Parathyroid adenoma (tissue), 2 donors: ENCODE measurements around the gene CASP6.
A peak's percentile ranks its signal among the peaks of the same experiment; 100 is the strongest.

Experiments used
- H2AFZ ChIP-seq: fragments of 300-600 bp; sonication (generic); one replicate; pipeline ENCODE4 v1.7.0; 2017; ENCODE audit warnings: antibody characterized with exemption, mild to moderate bottlenecking
- H3K27ac ChIP-seq: fragments of 300-600 bp; sonication (generic); one replicate; pipeline ENCODE4 v1.7.0; 2017
- H3K27me3 ChIP-seq: fragments of 300-600 bp; sonication (generic); one replicate; pipeline ENCODE4 v1.7.0; 2017; ENCODE audit warnings: low read length; ENCODE audit not compliant: control insufficient read depth, insufficient read depth
- H3K36me3 ChIP-seq: fragments of 300-600 bp; sonication (generic); one replicate; pipeline ENCODE4 v1.7.0; 2017; ENCODE audit warnings: low read length; ENCODE audit not compliant: control insufficient read depth, insufficient read depth
- H3K4me1 ChIP-seq: fragments of 300-600 bp; sonication (generic); one replicate; pipeline ENCODE4 v1.7.0; 2017; ENCODE audit warnings: control low read depth
- H3K4me2 ChIP-seq: fragments of 300-600 bp; sonication (generic); one replicate; pipeline ENCODE4 v1.7.0; 2017; ENCODE audit warnings: low read length
- H3K4me3 ChIP-seq: fragments of 300-600 bp; sonication (generic); one replicate; pipeline ENCODE4 v1.7.0; 2017; ENCODE audit warnings: low read depth, low read length
- H3K79me2 ChIP-seq: fragments of 300-600 bp; sonication (generic); one replicate; pipeline ENCODE4 v1.7.0; 2017; ENCODE audit warnings: control low read depth
- H3K9ac ChIP-seq: fragments of 300-600 bp; sonication (generic); one replicate; pipeline ENCODE4 v1.7.0; 2017; ENCODE audit warnings: mild to moderate bottlenecking
- H3K9me3 ChIP-seq: fragments of 300-600 bp; sonication (generic); one replicate; pipeline ENCODE4 v1.7.0; 2017; ENCODE audit warnings: low read length; ENCODE audit not compliant: control insufficient read depth
- CTCF ChIP-seq: fragments of 300-600 bp; sonication (generic); IDR thresholded peaks from one replicate; pipeline ENCODE4 v1.7.0; 2017; ENCODE audit warnings: antibody characterized with exemption, mild to moderate bottlenecking
- donor health status: primary hyperparathyroidism.

Gene CASP6

GRCh38 chr4:109729718-109730618 lies 26.7 kb upstream of the CASP6 start, which contains the start of gene PLA2G12A:
PLA2G12A (minus strand) TSS chr4:109730070; CDS start chr4:109729809, 261 bp downstream.
- H3K4me2 ChIP-seq = peak within 1 kb of the TSS; percentile 90
- peak within 1 kb of the TSS; percentile 65 for H3K4me3 ChIP-seq
- peak within 1 kb of the TSS; percentile 92 for H3K27ac ChIP-seq
- peak within 1 kb of the TSS; percentile 98 for H2AFZ ChIP-seq
- H3K9ac ChIP-seq = peak within 1 kb of the TSS; percentile 5
- H3K36me3 ChIP-seq = no peaks in the 10 kb centered on the region
- no peaks in the 10 kb centered on the region for H3K27me3 ChIP-seq
- no peaks in the 10 kb centered on the region for H3K9me3 ChIP-seq
- no peaks in the 10 kb centered on the region for H3K79me2 ChIP-seq
- TF ChIP-seq CTCF = no peak
- no peaks in the 10 kb centered on the region for H3K4me1 ChIP-seq

- H3K4me2 ChIP-seq = peak overlapping the region; percentile 90
- peak overlapping the region; percentile 65 for H3K4me3 ChIP-seq
- H3K27me3 ChIP-seq = no peaks in the 10 kb centered on the region
- no peaks in the 10 kb centered on the region for H3K9me3 ChIP-seq
- H3K4me1 ChIP-seq = no peaks in the 10 kb centered on the region
- TF ChIP-seq CTCF = no peak
- peak overlapping the region; percentile 5 for H3K9ac ChIP-seq
- no peaks in the 10 kb centered on the region for H3K79me2 ChIP-seq
- H3K27ac ChIP-seq = peak overlapping the region; percentile 88
- no peaks in the 10 kb centered on the region for H3K36me3 ChIP-seq
- peak overlapping the region; percentile 67 for H2AFZ ChIP-seq
Measured at GRCh38 chr4:109729117-109729717, 26.0 kb upstream of the CASP6 start.

DNA sequence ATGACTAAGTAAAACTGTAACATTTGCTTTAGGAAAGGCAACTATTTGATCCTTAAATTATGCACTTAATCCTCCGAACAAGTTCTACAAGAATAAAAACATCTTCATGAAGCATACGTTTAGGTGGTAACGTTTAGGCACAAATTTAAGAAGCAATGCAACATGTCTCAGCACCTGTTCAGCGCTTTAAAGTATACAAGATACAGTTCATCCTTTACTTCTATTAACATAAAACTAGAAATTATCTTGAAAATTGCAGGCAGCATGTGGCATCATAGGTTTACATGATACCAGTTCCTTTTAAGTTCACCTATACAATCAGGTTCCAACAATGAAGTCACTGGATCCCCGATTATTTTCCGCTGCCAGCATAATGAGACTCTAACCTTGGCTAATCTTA lies 25.1 kb upstream of the CASP6 start:
- no peaks in the 10 kb centered on the region for H3K9me3 ChIP-seq
- H3K27ac ChIP-seq = no peak overlapping the region
- no peak for TF ChIP-seq CTCF
- H3K27me3 ChIP-seq = no peaks in the 10 kb centered on the region
- peak overlapping the region; percentile 90 for H3K4me2 ChIP-seq
- no peaks in the 10 kb centered on the region for H3K4me1 ChIP-seq
- no peaks in the 10 kb centered on the region for H3K36me3 ChIP-seq
- H3K9ac ChIP-seq = no peak overlapping the region
- H3K4me3 ChIP-seq = peak overlapping the region; percentile 65
- H3K79me2 ChIP-seq = peaks cover 3% of the 10 kb centered on the region
- no peak overlapping the region for H2AFZ ChIP-seq

DNA sequence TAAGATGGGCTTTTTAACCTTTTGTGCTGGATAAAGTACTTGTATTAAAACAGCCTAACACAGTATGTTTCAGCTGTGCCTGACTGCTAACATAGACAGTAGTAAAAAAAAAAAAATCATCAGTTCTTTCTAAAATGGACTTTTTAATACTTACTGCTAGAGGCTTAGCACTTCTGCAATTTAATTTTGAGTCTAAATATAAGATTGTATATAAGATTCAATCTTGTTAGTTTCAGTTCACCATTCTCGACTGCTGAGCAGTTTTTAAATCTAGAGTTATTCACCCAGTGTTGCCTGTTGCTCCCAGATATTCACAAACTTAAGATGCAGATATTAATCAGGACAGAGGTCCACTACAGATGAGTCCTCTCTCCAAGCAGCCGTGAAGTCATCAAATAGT lies 19.9 kb upstream of the CASP6 start:
- Histone ChIP-seq H3K36me3 (no peaks in the 10 kb centered on the region), H3K9me3 (no peaks in the 10 kb centered on the region), H3K27ac (no peak overlapping the region), H3K4me3 (no peak overlapping the region), H3K79me2 (peaks cover 16% of the 10 kb centered on the region), H3K27me3 (no peaks in the 10 kb centered on the region), H3K9ac (no peak overlapping the region), H2AFZ (no peak overlapping the region), H3K4me2 (no peak overlapping the region), H3K4me1 (no peaks in the 10 kb centered on the region)
- TF ChIP-seq CTCF = no peak
